KMS-11 (cell line): ENCODE measurements around the gene SLC23A2.
"Not testable (repeated sequence)": the region's sequence is repeated elsewhere in the genome, so short reads cannot be mapped to it uniquely, and the experiment has no call there.

Experiments
- H2AFZ ChIP-seq: fragments of 200-600 bp; sonication (generic); 2 replicates; pipeline ENCODE4 v1.6.1; 2016; ENCODE audit warnings: antibody characterized with exemption, mixed run types, low read depth
- H3K27ac ChIP-seq: fragments of 200-600 bp; sonication (generic); 2 replicates; pipeline ENCODE4 v1.6.1; 2016; ENCODE audit warnings: mild to moderate bottlenecking, mixed run types
- H3K27me3 ChIP-seq: fragments of 200-600 bp; sonication (generic); 2 replicates; pipeline ENCODE4 v1.6.1; 2017; ENCODE audit warnings: mild to moderate bottlenecking, low read depth, mixed run types, moderate library complexity; ENCODE audit not compliant: insufficient read depth
- H3K36me3 ChIP-seq: fragments of 200-600 bp; sonication (generic); 2 replicates; pipeline ENCODE4 v1.6.1; 2017; ENCODE audit warnings: mild to moderate bottlenecking, mixed run types; ENCODE audit not compliant: insufficient read depth
- H3K4me1 ChIP-seq: fragments of 200-600 bp; sonication (generic); 2 replicates; pipeline ENCODE4 v1.6.1; 2016; ENCODE audit warnings: mild to moderate bottlenecking, low read depth, mixed run types; ENCODE audit not compliant: poor library complexity, severe bottlenecking
- H3K4me2 ChIP-seq: fragments of 200-600 bp; sonication (generic); 2 replicates; pipeline ENCODE4 v1.7.0; 2016; ENCODE audit warnings: mild to moderate bottlenecking, mixed run types
- H3K4me3 ChIP-seq: fragments of 200-600 bp; sonication (generic); IDR thresholded peaks from 2 replicates; pipeline ENCODE4 v1.6.1; 2017; ENCODE audit warnings: low read depth, low read length, mixed read lengths; ENCODE audit not compliant: insufficient read depth
- H3K79me2 ChIP-seq: fragments of 200-600 bp; sonication (generic); 2 replicates; pipeline ENCODE4 v1.6.1; 2016; ENCODE audit warnings: low read depth, mixed run types; ENCODE audit not compliant: insufficient read depth
- H3K9ac ChIP-seq: fragments of 200-600 bp; sonication (generic); 2 replicates; pipeline ENCODE4 v1.6.1; 2016; ENCODE audit warnings: mild to moderate bottlenecking, mixed run types
- H4K20me1 ChIP-seq: fragments of 200-600 bp; sonication (generic); 2 replicates; pipeline ENCODE4 v1.6.1; 2016; ENCODE audit warnings: mild to moderate bottlenecking, mixed run types; ENCODE audit not compliant: insufficient read depth
- TF ChIP-seq, protein P1 (sequence below): fragments of 200-600 bp; sonication (generic); conservative IDR thresholded peaks from 2 replicates; pipeline ENCODE4 v1.6.1; 2017; ENCODE audit warnings: low read depth, mild to moderate bottlenecking, antibody characterized with exemption, low read length, moderate library complexity, mixed read lengths

Gene SLC23A2

DNA sequence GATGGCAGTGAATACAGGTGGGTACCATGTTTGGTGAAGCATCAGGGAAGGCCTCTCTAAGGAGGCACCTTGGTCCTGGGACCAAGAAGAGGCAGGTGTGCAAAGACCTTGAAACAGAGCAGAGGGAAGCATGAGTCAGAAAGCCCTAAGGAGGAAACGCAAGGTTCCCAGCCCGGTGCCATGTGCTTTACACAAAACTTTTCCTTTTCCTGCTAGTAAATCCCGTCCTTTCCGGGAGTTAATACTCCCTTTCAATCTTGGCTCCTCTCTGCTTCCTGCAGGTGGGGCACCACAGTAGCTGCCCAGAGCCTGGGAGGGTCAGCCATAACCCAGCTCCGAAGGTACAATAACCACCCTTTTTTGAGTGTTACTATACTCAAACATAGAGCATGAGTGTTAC lies 19.4 kb upstream of the SLC23A2 start:
- no peaks in the 10 kb centered on the region for H3K27me3 ChIP-seq
- no peak overlapping the region for H3K4me3 ChIP-seq
- H3K79me2 ChIP-seq, result no peaks in the 10 kb centered on the region
- H4K20me1 ChIP-seq, result no peaks in the 10 kb centered on the region
- H3K9ac ChIP-seq, result no peak overlapping the region
- TF ChIP-seq, protein P1, sequence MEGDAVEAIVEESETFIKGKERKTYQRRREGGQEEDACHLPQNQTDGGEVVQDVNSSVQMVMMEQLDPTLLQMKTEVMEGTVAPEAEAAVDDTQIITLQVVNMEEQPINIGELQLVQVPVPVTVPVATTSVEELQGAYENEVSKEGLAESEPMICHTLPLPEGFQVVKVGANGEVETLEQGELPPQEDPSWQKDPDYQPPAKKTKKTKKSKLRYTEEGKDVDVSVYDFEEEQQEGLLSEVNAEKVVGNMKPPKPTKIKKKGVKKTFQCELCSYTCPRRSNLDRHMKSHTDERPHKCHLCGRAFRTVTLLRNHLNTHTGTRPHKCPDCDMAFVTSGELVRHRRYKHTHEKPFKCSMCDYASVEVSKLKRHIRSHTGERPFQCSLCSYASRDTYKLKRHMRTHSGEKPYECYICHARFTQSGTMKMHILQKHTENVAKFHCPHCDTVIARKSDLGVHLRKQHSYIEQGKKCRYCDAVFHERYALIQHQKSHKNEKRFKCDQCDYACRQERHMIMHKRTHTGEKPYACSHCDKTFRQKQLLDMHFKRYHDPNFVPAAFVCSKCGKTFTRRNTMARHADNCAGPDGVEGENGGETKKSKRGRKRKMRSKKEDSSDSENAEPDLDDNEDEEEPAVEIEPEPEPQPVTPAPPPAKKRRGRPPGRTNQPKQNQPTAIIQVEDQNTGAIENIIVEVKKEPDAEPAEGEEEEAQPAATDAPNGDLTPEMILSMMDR, result no peak
- H3K4me1 ChIP-seq, result no peaks in the 10 kb centered on the region
- no peak overlapping the region for H2AFZ ChIP-seq
- H3K4me2 ChIP-seq, result no peak overlapping the region
- no peaks in the 10 kb centered on the region for H3K36me3 ChIP-seq
- no peak overlapping the region for H3K27ac ChIP-seq

DNA sequence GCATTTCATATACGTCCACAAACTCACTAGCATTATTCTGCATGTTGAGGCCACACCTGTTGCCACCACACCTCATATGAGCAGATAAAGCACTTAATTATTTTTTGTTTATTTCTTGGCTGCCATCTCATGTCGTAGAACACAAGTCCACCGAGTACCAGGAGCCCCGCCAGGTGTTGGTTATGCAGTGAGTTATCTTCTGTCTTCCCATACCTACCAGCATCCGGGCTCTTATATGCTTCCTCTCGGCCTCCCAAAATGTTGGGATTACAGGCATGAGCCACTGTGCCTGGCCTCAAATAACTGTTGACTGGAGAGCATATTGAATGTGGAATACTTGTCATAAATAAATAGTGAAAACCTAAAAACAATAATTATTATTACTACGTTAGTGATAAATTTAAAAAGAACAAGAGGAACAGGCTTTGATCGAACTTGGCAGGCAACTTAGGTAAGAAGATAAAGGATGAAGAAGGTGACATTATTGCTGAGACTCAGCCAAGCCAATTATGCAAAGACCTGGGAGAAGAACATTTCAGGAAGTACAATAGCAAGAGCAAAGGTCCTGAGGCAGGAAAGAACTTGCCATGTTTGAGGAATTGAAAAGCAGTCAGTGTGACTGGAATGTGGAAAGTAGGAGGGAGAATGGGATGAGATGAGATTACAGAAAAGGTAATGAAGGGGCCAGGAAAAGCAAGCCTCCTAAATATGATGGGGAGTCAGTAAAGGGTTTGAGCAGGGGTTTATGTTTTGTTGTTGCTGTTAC lies 12.6 kb upstream of the SLC23A2 start:
- H3K79me2 ChIP-seq, result no peaks in the 10 kb centered on the region
- H3K27ac ChIP-seq, result no peak overlapping the region
- H3K36me3 ChIP-seq, result no peaks in the 10 kb centered on the region
- no peak overlapping the region for H3K9ac ChIP-seq
- no peaks in the 10 kb centered on the region for H3K27me3 ChIP-seq
- H2AFZ ChIP-seq, result no peak overlapping the region
- H3K4me2 ChIP-seq, result no peak overlapping the region
- H3K4me1 ChIP-seq, result no peaks in the 10 kb centered on the region
- H3K4me3 ChIP-seq, result no peak overlapping the region
- TF ChIP-seq, protein P1, result no peak
- no peaks in the 10 kb centered on the region for H4K20me1 ChIP-seq

DNA sequence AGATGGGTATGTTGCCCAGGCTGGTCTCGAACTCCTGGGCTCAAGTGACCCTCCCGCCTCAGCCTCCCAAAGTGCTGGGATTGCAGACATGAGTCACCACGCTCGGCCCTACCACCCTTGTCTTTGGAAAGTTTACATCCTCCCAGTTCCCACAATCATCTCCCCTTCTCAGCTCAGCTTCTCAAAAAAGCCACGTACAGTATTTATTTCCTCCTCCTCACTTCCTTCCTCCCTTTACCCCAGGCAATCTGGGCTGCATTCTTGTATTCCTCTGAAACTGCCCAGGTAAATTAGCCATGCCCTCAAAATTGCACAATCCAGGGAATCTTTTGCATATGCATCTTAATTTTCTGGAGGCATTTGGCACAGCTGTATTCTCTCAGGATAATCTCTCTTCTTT lies 7.4 kb upstream of the SLC23A2 start:
- no peaks in the 10 kb centered on the region for H3K4me1 ChIP-seq
- no peaks in the 10 kb centered on the region for H4K20me1 ChIP-seq
- H3K27me3 ChIP-seq, result no peaks in the 10 kb centered on the region
- H3K27ac ChIP-seq, result no peak overlapping the region
- H3K4me2 ChIP-seq, result no peak overlapping the region
- no peak overlapping the region for H2AFZ ChIP-seq
- no peaks in the 10 kb centered on the region for H3K79me2 ChIP-seq
- no peak overlapping the region for H3K4me3 ChIP-seq
- TF ChIP-seq, protein P1, result no peak
- H3K9ac ChIP-seq, result no peak overlapping the region
- no peaks in the 10 kb centered on the region for H3K36me3 ChIP-seq

DNA sequence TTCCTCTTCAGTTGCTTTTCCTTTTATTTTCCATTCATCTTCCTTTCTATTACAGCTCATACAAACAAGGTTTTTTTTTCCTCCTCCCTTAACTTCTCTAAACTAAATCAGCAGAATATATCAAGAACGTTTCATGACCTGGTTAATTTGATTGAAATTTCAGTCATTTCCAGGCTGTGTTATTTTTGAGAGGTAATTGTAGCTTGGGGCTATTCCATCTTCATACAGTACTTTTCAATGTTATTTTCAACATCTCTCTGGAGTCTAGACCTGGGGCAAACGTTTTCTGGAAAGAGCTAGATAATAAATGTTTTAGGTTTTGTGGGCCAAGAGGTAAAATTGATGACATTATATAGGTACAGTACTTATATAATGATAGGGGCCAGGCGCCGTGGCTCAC lies 4.0 kb upstream of the SLC23A2 start:
- no peaks in the 10 kb centered on the region for H3K27me3 ChIP-seq
- TF ChIP-seq, protein P1, result no peak
- H3K4me2 ChIP-seq, result no peak overlapping the region
- H3K79me2 ChIP-seq, result 0 out of 2 replicates have a peak, but pooled peaks cover 3% of the 10 kb centered on the region
- no peaks in the 10 kb centered on the region for H4K20me1 ChIP-seq
- H3K27ac ChIP-seq, result no peak overlapping the region
- H3K4me1 ChIP-seq, result no peaks in the 10 kb centered on the region
- H3K9ac ChIP-seq, result no peak overlapping the region
- H3K36me3 ChIP-seq, result no peaks in the 10 kb centered on the region
- no peak overlapping the region for H3K4me3 ChIP-seq
- no peak overlapping the region for H2AFZ ChIP-seq

DNA sequence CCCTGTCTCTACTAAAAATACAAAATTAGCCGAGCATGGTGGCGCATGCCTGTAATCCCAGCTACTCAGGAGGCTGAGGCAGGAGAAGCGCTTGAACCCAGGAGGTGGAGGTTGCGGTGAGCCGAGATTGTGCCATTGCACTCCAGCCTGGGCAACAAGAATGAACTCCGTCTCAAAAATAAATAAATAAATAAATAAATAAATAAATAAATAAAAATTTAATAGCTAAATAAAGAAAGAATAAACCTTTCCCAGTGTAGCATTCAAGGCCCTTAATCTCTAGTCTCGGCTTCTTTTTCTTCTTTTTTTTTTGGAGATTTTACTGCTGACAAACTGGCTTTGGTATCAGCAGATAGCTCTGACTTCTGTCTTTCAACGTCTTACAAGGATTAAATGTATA lies 3.5 kb upstream of the SLC23A2 start:
- not testable (repeated sequence) for H3K27me3 ChIP-seq, H3K4me3 ChIP-seq, H3K4me2 ChIP-seq

More for the DNA sequence above, 3.5 kb upstream of the SLC23A2 start:
- not testable (repeated sequence) for H3K36me3 ChIP-seq, H3K4me1 ChIP-seq, H3K27ac ChIP-seq, H3K9ac ChIP-seq, H3K79me2 ChIP-seq, H2AFZ ChIP-seq, H4K20me1 ChIP-seq
